ENCODE measurements around the gene GRHL3. TPM values are rescaled to one million over a fixed set of nuclear protein-coding genes. Genes with fewer than 3 reads are reported as not detected.

Gene GRHL3
- total RNA-seq, 1 donor from 2014 or later, result not detected

DNA sequence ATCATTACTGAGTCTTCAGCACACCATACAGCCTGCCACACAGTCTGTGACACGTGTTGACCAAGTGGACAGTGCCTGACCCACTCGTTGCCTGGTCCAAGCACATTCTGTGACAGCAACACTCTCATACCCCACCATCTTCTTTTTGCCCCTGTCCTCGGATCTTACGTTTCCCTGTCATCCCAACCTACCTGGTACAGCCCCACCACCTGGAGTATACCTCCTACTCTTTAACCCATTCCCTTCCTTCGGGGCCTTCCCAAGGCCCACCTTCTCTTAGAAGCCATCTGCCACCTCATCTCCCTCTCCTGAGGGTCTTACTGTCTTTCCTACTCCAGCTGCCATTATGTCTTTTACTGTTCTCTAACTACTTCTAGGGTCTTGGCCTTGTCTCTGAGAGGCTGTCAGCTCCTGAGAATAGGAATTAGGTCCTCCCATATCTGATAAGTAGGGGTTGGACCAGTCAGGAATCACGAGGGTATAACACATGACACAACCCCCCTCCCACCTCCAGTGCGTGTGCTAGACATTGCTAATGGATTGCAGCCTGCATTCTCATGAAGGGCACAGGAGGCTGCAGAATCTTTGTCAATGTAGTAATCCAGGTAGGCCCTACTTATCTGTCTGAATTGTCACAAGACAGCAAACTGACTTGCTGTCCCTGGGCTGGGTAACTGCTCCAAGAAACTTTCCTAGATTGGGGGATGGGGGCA lies 13.0 kb downstream of the GRHL3 start:
- ATAC-seq, result no peak
- DNase-seq, result no peak
- intact Hi-C loops (cut with micrococcal nuclease), result no loop called here

DNA sequence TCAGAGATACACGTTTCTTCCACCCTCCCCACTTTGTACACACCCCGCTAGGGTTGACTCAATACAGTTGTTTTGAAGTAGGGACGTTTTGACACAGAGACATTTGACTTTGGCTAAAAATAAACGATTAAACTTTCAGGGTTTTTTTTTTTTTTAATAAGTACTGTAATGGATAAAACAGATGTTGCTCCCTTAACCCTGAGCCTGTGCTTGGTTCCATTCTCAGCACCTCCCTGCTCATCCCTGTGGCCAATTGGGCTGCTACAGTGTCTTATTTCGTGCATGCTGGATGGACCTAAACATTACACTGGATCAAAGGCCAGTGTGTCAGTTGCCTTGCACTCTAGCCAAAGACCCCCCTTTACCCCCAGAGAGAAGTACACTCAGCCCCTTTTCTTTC lies 16.9 kb downstream of the GRHL3 start:
- ATAC-seq (peak; percentile 77), DNase-seq (no peak)
- intact Hi-C loops (cut with micrococcal nuclease), result no loop called here

DNA sequence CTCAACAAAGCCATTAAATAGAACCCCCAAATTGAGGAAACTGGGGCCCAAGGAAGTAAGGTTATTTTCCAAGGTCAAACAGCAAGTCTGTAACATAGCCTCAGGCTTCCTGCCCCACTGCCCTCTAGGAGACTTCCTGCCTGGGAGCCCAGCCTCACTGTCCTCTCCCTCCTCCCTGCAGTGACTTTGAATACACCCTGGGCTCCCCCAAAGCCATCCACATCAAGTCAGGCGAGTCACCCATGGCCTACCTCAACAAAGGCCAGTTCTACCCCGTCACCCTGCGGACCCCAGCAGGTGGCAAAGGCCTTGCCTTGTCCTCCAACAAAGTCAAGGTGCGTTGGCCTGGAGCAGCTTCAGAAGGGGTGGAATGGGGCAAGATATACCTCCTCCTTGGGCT lies 18.3 kb downstream of the GRHL3 start:
- DNase-seq, result no peak
- intact Hi-C loops (cut with micrococcal nuclease), result no loop called here
- ATAC-seq, result no peak

DNA sequence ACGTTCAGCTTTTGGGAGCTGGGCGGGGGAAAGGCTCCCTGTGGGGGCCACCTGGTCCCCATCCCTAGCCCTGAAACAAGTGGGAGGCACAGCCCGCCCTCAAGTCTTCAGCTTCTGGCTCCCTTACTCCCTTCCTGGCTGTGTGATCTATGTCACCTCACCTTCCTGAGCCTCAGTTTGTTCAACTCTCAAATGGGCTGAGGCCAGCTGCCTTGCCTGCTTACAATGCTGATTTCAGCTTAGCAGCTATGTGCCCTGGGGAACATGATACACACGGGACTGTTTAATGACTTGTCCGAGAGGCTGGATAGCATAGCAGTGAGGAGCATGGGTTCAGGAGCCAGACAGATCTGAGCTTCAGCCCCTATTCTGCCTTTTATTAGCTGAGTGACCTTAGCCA lies 19.3 kb downstream of the GRHL3 start:
- ATAC-seq (no peak), DNase-seq (no peak)
- intact Hi-C loops (cut with micrococcal nuclease), result no loop called here

DNA sequence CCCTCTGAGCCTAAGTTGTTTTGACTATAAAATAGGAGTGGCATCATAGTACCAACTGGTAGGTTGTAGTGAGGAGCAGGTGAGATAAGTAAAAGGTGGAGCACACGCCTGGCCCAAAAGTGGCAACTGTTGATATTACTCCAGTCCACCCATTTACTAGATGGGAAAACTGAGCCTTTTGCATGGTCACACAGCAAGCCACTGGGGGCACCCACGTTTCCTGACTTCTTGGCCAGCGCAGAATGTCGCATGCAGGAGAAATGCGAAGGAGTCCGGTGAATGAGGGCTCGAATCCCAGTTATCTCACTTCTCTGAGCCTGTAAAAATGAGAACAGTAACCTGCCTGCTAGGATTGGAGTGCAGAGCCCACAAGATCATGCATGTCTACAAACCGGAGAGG lies 20.8 kb downstream of the GRHL3 start:
- intact Hi-C loops (cut with micrococcal nuclease), result no loop called here
- ATAC-seq (no peak), DNase-seq (no peak)

DNA sequence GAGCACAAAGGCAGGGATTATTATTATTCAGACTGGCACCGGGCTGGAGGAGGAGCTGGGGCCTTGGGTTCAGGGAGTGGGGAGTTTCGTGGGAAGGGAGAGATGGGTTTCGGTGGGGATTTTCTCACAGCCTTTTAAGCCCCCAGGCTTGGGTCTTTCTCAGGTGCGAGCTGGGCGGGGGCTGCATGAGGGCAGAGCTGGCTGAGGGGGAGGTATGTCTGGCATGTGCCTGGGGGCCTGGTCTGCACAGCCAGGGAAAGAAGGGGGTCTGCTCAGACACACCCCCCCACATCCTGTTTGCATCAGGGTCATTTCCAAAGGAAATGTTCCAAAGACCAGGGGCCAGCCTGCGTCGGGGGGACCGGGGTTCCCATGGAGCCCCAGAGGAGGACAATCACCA lies 21.6 kb downstream of the GRHL3 start:
- intact Hi-C loops (cut with micrococcal nuclease), result no loop called here
- ATAC-seq (no peak), DNase-seq (no peak)

DNA sequence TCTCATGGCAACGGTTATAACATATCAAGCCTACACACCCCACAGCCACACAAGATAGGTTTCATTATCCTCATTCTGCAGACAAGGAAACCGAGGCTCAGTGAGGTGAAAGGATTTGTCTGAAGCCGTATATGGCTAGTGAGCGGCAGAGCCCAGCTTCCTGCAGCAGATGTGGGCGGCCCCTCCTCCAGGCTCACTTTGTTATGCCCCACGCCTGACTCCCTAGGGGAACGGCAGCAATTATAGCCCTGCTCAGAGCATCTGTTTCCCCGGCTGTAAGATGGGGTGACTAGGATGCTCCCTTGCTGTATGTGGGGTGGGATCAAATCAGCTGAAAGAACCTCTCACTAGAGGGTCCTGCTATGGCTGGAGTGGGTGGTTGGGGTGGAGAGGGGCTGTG lies 22.1 kb downstream of the GRHL3 start:
- intact Hi-C loops (cut with micrococcal nuclease), result no loop called here
- ATAC-seq (no peak), DNase-seq (no peak)

DNA sequence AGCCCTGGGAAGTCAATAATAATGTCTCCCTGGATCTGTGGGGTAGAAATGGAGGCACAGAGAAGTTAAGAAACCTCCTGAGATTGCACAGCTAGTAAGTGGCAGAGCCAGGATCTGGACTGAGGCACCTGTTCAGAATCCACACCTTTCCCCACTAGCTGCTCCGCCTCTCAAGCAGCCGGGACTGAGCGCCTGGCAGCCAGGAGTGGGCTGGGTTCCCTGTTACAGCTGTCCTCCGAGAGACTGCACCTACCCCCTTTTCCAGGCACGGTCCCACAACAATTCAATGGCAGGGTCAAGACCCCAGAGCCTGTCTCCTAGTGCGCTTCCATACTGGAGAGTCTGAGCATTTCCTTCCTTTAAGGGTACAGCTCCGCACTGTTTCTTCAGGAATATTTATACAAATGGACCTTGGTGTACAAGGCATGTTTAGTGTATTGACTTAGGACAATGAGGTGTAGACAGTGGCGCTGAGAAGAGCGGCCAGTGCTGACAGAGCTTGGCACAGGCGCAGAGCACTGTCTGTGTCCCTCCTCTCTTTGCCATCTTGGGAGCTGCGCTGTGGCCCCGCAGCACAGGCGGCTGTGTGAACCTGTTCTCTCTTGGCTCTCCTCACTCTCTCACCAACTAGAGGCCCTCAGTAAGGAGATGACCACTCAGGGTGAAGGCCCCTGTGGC lies 24.4 kb downstream of the GRHL3 start:
- no peak for DNase-seq
- no peak for ATAC-seq

DNA sequence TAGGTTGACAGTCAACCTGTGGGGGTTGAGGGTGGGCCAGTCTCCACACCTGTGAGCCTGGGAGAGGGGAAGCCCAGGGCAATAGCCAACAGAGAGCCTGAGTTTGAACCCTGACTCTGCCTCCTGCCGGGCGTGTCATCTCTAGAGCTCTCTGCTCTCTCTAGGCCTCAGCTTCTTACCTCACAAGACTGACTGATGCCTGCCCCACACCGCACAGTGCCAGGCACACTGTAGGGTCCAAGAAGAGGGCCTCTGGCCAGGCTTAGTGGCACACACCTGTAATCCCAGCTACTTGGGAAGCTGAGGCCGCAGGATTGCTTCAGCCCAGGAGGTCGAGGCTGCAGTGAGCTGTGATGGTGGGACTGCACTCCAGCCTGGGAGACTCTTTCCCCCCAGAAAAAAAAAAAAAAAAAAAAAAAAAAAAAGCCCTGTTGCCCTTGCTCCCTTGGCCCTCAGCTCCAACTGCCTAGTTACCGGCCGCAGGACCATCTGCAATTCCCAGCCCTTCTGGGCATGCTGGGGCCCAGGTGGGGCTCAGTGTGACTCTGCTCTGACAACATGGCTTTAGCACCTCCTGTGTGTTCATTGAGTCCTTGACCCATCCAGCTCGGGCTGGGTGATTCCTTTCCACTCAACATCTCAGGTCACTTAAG lies 25.1 kb downstream of the GRHL3 start:
- ATAC-seq, result no peak
- DNase-seq, result no peak
- intact Hi-C loops (cut with micrococcal nuclease), result no loop called here

More for the DNA sequence above, 24.4 kb downstream of the GRHL3 start:
- intact Hi-C loops (cut with micrococcal nuclease), result no loop called here

DNA sequence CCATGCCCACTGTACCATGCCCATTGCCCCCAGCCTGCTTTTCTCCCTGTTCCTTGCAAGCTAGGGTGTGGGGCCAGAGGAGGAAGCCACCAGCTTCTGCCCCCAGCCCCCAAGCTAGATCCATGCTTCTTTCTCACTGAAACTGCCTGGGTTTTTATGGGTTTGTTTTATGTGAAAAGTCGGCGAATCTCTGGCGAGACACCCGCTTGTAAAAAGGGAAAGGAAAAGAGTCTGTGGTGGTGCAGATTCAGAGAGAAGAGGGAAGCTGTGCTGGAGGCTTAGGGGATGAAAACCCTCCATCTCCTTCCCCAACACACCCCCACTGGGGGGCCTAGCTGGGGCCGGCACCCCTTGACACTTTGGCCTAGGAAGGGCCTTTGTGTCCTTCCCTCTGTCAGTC lies 26.2 kb downstream of the GRHL3 start:
- intact Hi-C loops (cut with micrococcal nuclease), result no loop called here
- no peak for DNase-seq
- ATAC-seq, result no peak

DNA sequence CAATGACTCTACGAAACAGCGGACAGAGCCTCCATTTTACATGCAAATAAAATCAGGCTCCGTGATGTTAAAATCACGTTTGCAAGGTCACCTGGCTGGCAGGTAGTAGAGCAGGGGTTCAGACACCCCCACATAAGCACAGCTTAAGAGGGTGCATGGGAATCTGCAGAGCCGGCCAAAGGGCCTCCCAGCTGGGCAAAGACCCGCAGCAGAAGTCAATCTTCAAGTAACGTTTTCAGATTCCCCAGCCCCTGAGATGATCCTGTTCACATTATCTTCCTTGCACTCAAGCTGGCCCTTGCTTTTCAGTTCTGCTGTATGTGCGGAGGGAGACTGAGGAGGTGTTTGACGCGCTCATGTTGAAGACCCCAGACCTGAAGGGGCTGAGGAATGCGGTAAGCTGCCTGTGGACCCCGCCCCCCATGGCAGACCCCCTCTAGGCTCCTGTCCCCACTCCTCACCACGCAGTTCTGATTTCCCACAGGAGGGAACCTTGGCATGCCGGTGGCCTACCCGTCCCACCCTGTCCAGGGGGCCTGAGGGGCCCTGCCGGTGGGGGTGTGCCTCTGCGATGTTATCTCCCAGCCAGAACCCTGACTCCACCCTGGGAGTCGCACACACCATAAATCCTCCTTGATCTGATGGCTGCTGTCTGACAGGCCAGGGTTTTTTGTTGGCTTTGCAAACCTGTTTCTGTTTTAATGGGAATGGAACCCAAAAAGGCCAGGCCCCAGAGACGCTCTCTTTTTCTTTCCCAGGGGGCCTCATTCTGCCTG lies 28.2 kb downstream of the GRHL3 start:
- DNase-seq, result no peak
- intact Hi-C loops (cut with micrococcal nuclease), result no loop called here
- no peak for ATAC-seq

DNA sequence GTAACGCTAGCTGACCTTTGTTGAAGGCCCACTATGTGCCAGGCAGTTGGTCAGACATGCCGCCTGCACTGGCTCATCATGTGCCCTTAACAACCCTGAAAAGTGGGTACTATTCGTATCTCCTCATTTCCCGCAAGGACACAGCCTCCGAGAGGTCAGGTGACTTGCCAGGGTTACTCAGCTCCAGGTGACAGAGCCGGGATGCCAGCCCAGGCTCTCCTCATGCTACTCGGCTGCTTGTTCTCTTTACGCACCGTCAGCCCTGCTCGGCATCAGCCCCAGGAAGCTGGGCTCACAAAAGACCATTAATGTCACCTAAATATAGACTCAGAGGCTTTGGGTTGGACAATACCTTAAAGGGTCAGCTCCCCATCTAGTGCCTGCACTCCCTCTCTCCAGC lies 29.0 kb downstream of the GRHL3 start:
- ATAC-seq (no peak), DNase-seq (no peak)

DNA sequence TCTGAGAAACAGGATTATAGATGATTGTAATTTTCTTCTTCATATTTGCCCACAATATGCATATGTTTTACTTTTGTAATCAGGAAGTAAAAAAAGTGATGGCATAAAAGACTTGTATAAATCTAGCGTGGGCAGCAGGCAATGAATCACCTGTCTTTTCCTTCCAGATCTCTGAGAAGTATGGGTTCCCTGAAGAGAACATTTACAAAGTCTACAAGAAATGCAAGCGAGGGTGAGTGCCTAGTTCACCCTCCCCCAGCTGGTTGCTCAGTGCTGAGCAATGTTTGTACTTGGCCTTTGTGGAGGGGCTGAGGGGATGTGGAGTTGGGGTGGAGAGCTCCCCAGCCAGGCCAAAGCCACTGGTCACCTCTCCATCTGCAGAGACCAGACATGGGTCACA lies 30.7 kb downstream of the GRHL3 start:
- ATAC-seq (no peak), DNase-seq (no peak)
- intact Hi-C loops (cut with micrococcal nuclease), result no loop called here

More for the DNA sequence above, 29.0 kb downstream of the GRHL3 start:
- intact Hi-C loops (cut with micrococcal nuclease), result no loop called here

DNA sequence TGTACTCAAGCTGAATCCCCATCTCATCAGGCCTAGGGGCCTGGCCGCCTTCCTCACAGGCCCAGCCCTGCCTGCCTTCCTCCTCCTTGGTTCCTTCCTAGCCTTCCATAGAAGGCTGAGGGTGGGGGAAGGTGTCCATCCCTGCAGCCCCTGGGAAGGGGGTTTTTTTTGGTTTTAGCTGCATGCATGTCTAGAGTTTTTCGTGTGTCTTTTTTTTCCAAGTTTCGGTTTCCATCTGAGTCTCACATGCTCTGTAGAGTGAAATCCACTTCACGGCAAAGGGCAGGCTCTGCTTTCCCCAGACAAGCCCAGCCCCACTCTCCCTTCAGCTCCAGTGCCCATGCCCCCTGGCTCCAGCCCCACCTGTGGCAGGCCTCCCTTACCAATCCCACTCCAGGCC lies 32.1 kb downstream of the GRHL3 start:
- intact Hi-C loops (cut with micrococcal nuclease), result no loop called here
- DNase-seq (no peak), ATAC-seq (no peak)

DNA sequence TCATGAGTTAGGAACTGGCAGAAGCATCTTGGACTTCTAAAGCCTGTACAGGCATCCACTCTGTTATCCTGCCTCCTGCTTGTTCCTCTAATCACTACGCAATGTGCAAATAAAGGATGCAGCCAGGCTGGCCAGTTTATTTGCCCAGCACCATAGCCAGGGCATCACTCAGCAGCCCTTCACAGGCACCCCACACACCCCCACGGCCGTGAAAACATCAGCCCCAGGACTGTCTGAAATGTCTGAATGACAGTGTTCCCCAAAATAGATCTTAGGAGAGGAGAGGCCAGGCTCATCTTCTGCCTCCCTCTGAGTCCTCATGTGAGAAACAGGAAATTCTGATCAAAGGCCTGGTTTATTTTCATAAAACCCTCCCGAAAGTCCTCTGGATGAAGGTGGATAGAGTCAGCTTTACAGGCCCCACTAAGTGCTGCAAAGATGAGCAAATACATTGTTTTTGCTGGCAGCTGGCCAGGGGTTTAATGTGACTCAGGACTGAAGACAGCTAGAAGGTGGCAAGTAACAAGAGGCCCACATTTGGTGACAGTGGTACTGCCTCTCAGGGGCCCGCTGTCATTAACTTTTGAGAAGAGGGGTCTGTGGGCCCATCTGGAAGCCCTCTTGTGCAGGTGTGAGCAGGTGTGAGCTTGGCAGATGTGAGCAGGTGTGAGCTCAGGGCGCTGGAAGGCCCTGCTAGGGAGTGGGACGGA lies 32.9 kb downstream of the GRHL3 start:
- DNase-seq (no peak), ATAC-seq (no peak)
- intact Hi-C loops (cut with micrococcal nuclease), result no loop called here

DNA sequence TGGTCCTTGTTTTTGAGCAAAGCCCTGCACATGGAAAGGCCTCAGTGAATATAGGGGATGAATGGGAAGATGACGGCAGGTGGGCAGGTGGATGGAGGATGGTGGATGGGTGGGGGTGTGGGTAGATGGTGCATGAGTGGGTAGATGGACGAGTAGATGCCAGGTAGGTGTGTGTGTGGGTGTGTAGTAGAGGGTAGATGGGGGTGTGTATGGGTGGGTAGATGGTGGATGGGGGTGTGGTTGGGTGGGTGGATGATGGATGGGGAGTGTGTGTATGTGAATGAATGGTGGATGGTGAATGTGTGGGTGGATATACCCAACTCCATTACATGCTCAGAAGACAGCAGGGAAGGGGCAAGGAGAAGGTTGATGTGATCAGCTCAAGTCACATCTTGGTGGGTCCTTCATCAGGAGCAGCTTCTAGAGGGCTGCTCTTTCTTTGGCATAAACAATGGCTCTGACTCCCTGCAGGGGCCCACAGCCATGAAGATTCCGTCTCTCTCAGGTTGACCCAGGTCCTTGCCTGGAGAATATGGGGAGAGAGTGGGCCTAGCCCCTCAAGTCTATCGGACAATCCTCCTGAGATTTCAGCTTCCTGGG lies 34.2 kb downstream of the GRHL3 start:
- intact Hi-C loops (cut with micrococcal nuclease), result no loop called here
- ATAC-seq (no peak), DNase-seq (no peak)

DNA sequence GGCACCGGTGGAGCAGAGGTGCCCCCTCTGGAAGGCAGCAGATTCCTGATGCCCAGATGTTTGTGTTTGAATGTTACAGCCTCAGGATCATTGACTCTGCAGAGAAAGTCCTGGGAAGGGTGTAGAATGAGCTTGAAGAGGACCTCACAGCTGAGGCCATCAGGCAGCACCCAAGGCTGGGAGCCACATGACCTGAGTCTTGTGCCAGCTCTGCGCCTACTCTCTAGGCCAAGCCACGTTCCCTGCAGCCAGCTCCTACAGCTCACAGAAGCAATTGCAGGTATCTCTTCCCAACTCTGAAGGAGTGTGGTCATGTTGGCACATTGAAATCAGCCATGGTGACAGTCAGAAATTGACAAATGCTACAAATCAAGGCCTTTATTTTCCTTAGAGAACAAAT lies 36.3 kb downstream of the GRHL3 start:
- ATAC-seq, result no peak
- intact Hi-C loops (cut with micrococcal nuclease), result no loop called here
- no peak for DNase-seq

DNA sequence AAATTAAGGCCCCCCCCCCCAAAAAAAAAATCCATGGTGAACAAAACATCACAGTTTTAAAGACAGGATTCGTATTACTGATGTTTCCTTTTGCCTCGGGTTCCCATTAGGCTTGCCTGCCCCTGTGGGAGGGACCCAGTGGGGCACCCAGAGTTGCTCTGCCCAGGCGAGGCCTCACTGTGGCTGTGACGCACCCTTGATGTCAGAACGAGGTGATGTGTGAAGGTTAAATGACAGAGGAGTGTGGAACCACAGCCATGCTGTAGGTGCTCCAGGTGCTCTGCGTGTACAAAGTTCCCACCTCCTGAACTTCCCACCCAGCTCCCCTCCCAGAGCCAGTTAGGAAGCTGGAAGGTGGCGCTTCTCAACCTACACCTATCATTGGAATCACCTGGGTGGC lies 37.9 kb downstream of the GRHL3 start:
- intact Hi-C loops (cut with micrococcal nuclease), result no loop called here
- no peak for ATAC-seq
- DNase-seq, result no peak

DNA sequence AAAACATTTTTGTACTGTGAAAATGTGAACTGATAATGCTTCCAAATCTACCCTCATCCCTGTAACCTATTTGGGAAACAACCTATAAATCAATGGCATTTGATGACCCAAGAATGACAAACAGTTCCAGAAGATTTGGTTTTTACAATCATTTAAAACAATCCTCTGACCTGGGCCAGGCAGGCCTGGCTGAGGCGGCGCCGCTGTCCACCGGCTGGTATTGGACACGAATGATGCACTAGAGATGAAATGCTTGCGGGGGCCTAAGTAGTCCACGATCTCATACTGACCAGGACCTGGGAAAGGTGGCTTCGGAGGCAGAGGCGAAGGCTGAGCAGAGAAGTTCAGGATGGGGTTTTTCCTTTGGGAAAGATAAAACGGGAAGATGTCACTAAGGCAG lies 41.5 kb downstream of the GRHL3 start:
- no peak for DNase-seq
- ATAC-seq, result no peak
- intact Hi-C loops (cut with micrococcal nuclease), result no loop called here
